ENCODE measurements around the gene INTS13. TPM values are rescaled to one million over a fixed set of nuclear protein-coding genes. Genes with fewer than 3 reads are reported as not detected.

The INTS13 gene
- total and polyA plus RNA-seq, 2 of the 4 experiments (the other 2 are of a cell fraction): 9.9 to 31.9 TPM

DNA sequence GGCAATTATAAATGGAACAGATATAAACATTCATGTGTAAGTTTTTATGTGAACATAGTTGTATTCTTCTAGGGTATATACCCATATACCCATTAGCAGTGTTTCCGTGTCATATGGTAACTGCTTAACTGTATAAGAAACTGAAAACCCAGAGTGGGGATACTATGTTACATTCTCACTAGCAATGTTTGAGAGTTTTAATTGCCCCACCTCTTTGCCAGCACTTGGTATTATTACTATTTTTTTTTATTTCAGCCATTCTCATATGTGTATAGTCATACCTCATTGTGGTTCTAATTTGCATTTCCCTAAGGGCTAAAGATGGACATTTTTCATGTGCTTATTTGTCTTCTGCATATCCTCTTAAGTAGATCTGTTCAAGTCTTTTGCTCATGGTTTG is 76.1 kb downstream of the INTS13 start:
- no TSS peak for BruUV-seq (replicated peaks)
- Histone ChIP-seq H3K56ac (ENCODE audit: extremely low read depth, insufficient read depth, low read length) (no peak overlapping the region), H3K27ac (ENCODE audit: insufficient read depth, low read length) (no peak overlapping the region), H2BK120ac (ENCODE audit: low read depth, low read length) (no peak overlapping the region), H3K4ac (ENCODE audit: low read depth, low read length) (no peak overlapping the region), H3K4me1 (ENCODE audit: control insufficient read depth, insufficient read depth, low read length) (no peaks in the 10 kb centered on the region), H4K5ac (ENCODE audit: low read depth, low read length) (no peak overlapping the region), H3K9me1 (ENCODE audit: insufficient read depth, low read length) (no peaks in the 10 kb centered on the region; the same call in 1 of the 2 replicates), H3K36me3 (ENCODE audit: control insufficient read depth, insufficient read depth, low read length) (no peaks in the 10 kb centered on the region), H3K23ac (ENCODE audit: low read depth, low read length) (no peak overlapping the region), H3K9ac (ENCODE audit: low read depth, low read length) (no peak overlapping the region), H3K9me3 (ENCODE audit: control insufficient read depth, insufficient read depth, low read length) (no peaks in the 10 kb centered on the region), H2BK5ac (ENCODE audit: low read depth, low read length, poor library complexity, severe bottlenecking) (no peak overlapping the region), H3K79me1 (ENCODE audit: low read depth in 1 of 2, low read length in 2 of 2) (no peaks in the 10 kb centered on the region), H3K18ac (ENCODE audit: low read depth, low read length) (no peak overlapping the region), H2BK20ac (ENCODE audit: low read depth, low read length) (no peak overlapping the region), H4K8ac (ENCODE audit: low read depth in 2 of 2, low read length in 2 of 2) (no peak overlapping the region), H4K20me1 (ENCODE audit: insufficient read depth, low read length) (no peaks in the 10 kb centered on the region), H4K91ac (ENCODE audit: insufficient read depth, low read depth, low read length) (no peak overlapping the region), H3K4me3 (ENCODE audit: insufficient read depth, low read depth, low read length) (no peak overlapping the region), H3K27me3 (ENCODE audit: control insufficient read depth, insufficient read depth, low read length) (peaks cover 7% of the 10 kb centered on the region), H3K14ac (replicated peaks; ENCODE audit: low read depth, low read length) (no peak overlapping the region), H2AK5ac (ENCODE audit: low read depth, low read length) (no peak overlapping the region), H2AK9ac (replicated peaks; ENCODE audit: low read depth, low read length, poor library complexity) (no peak overlapping the region), H3K4me2 (ENCODE audit: low read depth, low read length) (no peak overlapping the region), H2AFZ (replicated peaks; ENCODE audit: low read length, poor library complexity) (no peak overlapping the region), H2BK15ac (ENCODE audit: low read depth, low read length) (no peak overlapping the region)
- TF ChIP-seq RAD21 (IDR thresholded peaks at IDR 0.05; ENCODE audit: low read length) (no peak), RCOR1 (IDR thresholded peaks at IDR 0.05; ENCODE audit: insufficient replicate concordance, low read length) (no peak)
- ATAC-seq (ENCODE audit: low read depth) (no peak), DNase-seq (no peak)
- no CpG with 5 or more reads among the region's 1 CpG for WGBS, 2 experiments (ENCODE audit: extremely low coverage in 2 of 2, insufficient read length in 1 of 2)
- CTCF ChIA-PET: no interaction called here
- dilution Hi-C loops (cut with HindIII; ENCODE audit: low sequenced_read_pairs, unreplicated experiment) (no loop called here), in situ Hi-C loops (cut with MboI; ENCODE audit: low sequenced_read_pairs) (no loop called here), intact Hi-C loops (cut with micrococcal nuclease) (no loop called here)
- POLR2A ChIA-PET (ENCODE audit: unreplicated experiment): no interaction called here

Data from IMR-90 (cell line).